GM15510 (cell line): ENCODE results near the gene IDUA.

ENCODE experiments used
- POLR2A ChIP-seq: IDR thresholded peaks from 3 replicates; pipeline ENCODE4 v1.6.1; 2011; ENCODE audit warnings: borderline replicate concordance; ENCODE audit not compliant: insufficient read length; ENCODE audit errors: extremely low read depth

The IDUA gene

DNA sequence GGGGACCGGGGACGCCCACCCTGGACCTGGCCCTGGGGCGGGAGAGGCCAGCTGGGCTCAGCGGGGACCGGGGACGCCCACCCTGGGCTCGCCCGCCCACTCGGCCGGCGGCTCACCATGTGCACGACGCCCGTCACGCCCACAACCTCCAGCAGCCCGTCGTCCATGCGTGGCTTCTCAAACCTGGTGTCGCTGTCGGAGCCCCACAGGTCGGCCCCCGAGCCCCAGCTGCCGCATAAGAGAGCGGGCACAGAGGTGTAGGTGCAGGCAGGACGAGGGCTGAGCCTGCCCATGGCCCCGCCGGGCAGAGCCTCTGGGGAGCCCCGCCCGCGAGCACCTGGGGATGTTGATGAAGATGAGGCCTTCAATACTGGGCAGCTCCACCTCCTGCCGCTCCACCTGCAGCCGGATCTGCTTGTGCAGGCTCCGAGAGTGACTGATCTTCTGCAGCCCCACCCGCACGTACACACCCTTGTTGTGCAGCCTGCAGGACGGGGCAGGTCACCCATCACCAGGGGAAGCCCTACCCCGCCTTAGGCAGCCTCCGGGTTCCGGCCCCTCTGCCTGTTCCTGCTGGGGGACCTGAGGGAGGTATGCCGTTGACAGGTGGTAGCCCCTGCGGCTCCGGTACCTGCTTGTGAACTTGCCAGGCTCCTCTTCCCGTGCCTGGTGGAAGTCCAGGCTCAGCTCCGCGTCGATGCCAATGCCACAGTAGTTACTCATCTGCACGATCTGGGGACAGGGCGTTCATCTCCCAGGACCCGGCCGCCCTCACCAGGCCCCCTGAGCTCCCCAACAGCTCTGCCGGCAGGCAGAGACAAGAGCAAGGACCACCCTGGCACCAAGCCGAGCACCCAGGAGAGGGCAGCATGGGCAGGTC is 25.3 kb upstream of the IDUA start:
- TF ChIP-seq POLR2A: no peak

DNA sequence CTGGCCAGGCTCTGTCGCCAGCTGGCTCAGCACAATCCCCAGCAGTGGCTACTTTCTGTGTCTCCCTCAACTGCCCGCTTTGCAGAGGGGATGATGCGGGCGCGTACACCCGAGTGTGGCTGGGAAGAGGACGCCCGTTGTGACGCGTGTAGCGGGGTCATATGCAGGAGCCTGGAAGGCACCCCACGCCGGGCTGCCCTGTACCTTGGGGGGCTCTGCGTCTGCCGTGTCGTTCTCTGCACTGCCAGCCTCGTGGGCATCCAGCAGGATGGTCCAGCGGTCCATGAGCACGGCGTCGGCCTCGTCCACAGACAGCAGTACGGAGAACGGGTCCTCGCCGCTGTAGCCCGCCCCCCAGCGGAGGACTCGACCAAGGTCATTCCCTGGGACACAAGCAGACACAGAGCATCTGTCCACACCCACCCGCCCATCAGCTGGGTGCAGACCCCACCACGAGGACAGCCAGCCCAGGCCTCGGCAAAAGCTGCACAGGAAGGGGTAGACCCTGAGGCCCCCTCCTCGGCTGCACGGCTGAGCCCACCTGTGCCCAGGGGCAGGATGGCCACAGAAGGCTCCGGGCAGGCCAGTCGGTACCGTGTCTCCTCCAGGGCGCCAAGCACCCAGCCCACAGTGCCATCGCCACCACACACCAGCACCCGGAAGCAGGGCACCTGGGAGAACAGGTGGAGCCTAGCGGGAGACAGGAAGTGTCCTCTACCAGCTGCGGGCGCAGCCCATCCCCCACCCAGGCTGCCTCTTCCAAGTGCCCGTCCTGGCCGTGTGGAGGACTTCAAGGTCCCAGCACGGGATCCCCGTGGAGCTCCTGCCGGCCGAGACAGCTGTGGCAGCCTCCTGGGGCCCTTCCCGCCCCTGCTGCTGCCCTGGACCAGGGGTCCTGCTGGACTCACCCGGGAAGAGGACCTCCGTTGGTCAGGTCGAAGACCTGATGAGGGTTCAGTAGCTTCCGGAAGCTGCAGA is 24.3 kb upstream of the IDUA start:
- no peak for TF ChIP-seq POLR2A

DNA sequence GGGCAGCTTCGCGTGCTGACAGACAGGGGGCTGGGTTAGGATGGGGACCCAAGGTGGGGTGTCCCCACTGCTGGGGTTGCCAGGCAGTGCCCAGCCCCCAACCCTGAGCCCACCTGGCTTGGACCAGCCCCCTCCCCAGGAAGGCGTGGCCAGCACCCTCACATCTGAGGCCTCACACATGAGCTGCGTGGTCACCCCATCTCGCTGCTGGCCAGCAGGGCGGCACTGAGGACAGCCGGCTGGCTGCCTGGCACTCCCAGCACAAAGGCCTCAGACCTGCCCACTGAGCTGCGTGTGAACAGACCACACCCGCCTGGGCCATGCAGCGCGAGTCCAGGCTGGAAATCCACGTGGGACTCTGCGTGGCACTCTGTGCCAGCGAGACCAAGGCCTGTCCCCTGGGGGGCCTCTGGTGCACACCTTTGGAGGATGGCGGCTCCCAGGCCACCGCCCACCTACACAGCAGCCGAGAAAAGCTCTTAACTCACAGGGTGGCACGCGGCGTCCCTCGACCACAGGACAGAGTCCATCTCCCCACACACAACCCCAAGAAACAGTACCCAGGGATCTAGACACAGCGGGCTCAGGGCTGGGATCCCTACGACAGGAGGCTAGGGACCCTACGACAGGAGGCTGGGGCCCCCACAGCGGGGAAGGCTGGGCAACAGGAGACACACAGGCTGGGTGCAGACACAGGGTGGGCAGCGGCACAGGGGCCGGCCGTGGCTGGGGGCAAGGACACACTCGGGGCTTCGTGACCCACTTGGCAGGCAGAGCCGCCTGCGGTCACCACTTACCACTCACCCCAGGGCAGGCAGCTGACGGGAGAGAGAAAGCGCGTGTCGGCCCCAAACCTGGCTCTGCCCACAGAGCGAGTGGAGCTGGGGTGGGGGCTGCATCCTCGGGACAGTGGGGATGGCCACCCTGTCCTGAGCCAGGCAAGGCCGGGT is 23.3 kb upstream of the IDUA start:
- TF ChIP-seq POLR2A: no peak

DNA sequence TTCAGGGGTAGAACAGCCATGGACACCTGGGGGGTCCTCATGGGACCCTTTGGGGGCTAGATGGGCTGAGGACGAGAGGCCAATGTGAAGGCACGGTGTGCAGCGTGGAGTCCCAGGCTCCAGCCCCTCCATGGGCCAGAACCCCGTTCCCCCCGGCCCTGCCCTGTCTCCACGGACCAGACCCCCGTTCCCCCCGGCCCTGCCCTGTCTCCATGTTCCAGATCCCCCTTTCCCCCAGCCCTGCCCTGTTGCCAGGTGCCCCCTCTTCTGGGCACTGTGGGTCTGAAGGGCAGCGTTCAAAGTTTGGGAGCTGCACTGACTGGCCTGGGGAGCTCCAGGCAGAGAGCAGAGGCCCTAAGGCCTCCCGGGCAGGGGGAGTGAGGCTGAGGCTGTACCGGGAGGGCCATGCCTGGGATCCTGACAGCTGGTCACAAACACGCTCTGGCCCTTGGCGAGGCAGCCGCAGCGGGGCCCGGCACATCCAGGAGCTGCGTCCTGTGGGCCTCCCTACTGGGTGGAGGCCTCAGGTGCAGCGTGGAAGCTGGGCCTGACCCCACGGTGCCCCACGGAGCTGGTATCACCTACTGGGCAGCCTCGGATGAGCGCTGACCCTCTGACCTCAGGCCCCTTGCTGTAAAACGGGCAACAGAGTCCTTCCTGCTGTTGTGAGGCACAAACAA is 22.4 kb upstream of the IDUA start:
- no peak for TF ChIP-seq POLR2A

DNA sequence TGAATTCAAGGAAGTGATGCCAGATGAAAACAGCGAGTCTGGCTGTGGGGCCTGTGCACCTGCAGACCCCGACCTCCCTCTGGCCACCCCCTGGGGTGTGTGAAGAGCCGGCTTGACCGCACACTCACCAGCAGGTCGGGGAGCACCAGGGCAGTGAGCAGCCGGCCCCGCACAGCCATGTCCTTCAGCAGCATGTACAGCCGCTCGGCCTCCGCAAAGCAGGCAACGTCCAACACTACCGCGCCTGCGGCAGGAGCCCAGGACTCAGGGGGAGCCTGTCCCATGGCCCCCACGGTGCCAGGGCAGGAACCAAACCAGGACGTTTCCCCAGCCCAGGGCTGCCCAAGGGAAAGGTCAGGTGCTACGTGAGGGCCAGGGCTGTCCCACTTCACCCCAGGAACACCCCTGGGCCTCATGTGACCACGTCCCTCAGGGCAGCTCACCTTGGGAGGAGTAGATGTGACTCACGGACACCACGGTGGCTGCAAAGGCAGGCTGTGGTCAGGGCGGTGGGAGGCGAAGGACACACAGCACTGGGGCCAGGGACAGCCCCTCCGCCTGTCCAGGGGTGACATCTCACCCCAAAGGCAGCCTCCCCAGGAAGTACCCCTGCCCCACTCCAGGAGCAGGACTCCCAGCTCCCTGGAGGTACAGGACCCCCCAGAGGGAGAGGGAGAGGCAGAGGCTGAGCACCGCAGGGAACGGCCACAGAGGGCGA is 21.6 kb upstream of the IDUA start:
- no peak for TF ChIP-seq POLR2A

DNA sequence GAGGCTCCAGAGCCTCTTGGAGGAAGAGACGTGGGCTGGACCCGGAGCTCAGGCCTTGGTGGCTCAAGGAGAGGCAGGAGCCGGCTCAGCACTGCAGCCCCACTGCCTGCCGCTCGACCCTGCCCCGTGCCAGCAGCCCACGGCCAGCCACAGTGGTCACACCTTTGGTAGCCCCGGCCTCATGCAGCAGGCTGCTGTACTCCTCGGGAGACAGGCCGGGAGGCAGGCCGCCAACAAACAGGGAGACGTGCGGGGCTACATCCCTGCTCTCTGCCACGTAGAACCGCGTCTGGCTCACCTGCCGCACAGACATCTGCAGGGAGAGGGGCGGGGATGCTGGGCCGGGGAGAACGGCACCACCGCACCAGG is 21.1 kb upstream of the IDUA start:
- no peak for TF ChIP-seq POLR2A

DNA sequence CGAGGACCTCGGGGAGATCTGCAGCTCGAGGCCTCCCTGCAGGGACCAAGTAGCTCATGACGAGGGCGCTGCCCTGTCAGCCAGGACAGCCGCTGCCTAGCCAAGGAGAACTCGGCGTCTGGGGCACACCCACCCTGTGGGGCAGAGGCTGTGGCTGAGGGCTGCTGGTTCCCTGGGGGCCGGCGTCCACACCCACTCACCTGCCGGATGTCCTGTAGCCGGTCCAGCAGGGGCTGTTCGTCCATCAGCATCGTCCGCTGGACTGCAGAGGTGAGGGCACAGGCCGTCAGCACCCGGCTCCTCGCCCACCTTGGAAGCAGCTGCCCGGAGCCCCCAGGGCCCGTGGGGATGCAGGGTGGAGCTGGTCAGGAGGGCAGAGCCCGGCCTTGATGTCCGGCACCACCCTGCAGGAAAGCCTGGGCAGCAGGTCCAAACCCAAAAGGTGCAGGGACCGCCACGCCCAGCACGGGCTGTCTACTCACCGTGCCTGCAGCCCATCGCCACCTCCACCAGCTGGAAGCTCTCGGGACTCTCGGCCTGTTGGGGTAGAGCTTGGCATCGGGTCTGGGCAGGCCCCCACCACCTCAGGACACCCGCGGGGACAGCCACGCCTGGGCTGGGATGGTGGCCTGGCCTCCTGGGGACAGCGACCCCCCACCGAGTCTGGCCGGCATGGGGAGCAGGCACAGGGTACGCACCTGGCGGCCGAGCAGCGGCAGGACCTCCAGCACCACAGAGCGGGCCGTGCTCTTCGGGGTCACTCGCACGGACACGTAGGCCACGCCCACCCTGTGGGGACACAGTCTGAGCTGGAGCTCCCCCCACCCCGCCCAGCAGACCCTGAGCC is 20.4 kb upstream of the IDUA start:
- TF ChIP-seq POLR2A: no peak

DNA sequence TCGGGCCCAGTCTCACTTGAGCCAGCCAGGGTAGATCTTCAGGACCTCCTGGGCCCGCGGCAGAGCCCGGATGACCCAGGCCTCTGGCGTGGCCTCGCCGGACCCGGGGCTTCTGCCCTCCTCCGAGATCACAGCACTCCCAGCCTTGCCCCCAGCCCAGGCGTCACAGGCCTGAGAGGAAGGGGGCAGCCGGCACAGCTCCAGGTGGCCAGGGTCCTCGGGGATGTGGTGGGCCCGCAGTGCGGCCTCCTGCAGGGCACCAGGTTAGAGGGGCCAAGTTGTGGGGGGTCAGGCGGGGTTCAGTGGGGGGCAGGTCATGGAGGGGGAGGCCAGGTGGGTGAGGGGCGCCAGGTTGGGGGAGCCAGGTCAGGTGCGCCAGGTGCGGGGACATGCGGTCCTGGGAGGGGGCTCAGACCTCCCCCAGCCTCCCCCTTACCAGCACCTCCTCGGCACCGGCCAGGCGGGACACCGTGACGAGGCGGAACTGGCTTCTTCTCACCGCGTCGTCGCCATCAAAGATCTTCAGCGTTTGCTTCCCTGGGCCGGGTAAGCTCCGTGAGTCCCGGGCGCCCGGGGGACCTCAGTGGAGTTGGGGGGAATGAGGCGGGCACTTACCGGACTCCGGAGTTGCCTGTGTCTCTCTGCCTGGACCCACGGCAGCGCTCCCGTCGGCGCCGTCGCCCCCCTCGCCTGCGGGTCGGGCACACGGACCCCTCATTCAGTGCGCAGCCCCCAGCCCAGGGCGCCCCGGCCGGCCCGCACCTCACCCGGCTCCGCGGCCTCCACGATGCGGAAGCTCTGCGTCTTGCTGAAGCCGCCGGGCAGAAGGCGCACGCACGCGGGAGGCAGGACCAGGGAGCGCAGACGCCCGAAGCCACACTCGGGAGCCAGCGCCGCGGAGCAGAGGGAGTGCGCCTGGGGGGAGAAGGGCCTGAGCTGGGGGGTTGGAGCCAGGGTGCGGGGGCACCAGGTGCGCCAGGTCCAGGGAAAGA is 19.4 kb upstream of the IDUA start:
- no peak for TF ChIP-seq POLR2A

DNA sequence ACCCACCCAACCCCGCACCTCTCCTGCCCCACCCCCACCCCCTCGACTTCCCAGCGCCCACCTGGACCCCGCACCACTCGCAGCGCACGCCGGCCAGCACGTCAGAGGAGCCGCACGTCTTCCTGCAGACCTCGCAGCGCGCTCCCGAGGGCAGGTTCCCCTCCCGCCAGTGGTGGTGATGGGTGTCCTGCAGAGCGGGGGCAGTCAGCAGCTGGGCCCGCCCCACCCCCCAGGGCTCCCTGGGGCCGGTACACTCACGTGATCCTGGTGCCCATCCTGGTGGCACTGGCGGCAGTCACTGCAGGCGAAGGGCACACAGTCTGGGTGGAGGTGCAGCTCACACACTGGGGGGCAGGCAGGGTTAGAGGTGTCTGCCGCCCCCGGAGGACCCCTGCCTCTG is 18.6 kb upstream of the IDUA start:
- no peak for TF ChIP-seq POLR2A

DNA sequence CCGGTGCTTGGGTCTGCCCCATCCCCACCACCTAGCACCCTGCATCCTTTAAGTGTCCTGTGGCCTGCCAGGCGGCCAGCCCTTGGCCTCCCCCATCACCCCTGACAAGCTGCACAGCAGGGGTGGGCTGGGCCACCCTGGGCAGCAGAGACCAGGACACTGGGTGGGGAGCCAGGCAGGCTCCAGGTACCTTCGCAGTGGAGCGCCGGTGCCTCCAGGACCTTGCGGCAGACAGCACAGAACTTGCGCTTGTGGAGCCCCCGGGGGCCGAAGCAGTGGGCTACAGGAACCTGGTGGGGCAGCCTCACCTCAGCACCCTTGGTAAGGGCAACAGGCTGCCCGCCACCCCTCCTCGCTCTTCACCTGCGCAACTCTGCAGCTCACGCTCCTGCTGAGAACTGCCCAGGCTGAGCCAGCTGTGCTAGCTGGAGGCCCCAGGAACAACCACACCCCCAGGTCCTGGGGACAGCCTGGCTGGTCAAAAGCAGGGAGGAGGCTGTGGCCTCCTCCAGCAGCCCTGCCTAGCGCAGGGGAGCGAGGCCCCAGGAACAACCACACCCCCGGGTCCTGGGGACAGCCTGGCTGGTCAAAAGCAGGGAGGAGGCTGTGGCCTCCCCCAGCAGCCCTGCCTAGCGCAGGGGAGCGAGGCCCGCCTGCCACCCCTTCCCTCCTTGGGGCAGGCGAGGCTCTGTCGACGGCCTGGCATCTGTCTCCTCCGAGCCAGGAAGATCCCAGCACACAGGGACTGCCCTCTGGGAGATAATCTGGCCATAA is 18.0 kb upstream of the IDUA start:
- no peak for TF ChIP-seq POLR2A
